ENCODE results near the gene ICAM3.
"Not testable (repeated sequence)": the region's sequence is repeated elsewhere in the genome, so short reads cannot be mapped to it uniquely, and the experiment has no call there.

The ICAM3 gene, protein sequence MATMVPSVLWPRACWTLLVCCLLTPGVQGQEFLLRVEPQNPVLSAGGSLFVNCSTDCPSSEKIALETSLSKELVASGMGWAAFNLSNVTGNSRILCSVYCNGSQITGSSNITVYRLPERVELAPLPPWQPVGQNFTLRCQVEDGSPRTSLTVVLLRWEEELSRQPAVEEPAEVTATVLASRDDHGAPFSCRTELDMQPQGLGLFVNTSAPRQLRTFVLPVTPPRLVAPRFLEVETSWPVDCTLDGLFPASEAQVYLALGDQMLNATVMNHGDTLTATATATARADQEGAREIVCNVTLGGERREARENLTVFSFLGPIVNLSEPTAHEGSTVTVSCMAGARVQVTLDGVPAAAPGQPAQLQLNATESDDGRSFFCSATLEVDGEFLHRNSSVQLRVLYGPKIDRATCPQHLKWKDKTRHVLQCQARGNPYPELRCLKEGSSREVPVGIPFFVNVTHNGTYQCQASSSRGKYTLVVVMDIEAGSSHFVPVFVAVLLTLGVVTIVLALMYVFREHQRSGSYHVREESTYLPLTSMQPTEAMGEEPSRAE

DNA sequence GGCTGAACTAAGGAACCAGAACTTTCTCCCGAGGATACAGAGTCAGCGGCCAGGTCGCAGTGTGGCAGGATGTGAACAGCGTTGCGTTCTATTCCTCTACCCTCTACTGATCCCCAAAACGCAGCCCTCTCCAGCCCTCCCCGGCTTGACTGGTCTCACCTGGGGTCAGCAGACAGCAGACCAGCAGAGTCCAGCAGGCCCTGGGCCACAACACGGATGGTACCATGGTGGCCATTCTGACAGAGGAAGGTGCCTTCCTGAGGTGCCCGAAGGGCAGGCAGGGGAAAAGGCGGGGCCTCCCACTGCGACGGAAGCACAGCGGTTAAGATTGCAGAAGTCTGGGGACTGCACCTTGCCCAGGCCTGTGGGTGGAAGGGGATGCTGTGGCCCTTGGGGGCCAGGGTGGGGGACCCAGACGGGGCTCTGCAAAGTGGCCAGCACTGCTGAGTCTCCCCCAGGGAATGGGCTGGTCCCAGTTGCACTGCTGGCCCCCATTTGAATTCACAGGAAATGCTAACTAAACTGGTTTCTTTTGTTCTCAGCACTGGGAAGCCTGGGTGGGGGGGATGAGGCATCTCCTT is at the start of gene ICAM3:
Gene ICAM3, minus strand, starts transcription at position 245 of the 581 bp plus-strand sequence. Its CDS starts 10 bp downstream, at position 235.
- DNase-seq, result no peak

DNA sequence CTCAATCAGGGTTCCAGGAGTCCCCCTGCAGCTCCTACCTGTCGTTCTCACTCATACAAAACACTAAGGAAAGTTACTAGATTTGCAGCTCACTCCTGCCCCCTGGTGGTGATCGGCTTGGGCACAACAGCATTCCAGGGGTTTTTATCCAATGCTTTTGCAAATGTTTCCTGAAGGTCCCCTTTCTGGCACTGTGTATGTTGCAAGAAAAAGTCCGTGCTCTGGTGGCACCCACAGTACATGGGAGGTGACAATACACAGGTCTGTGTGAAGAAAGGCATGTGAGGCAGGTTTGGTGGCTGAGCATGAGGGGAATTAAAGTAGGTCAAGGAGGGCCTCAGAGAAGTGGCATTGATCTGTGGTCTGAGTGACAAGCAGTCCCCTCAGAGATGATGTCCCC is 49.5 kb upstream of the ICAM3 start:
- DNase-seq, result peak; percentile 93

DNA sequence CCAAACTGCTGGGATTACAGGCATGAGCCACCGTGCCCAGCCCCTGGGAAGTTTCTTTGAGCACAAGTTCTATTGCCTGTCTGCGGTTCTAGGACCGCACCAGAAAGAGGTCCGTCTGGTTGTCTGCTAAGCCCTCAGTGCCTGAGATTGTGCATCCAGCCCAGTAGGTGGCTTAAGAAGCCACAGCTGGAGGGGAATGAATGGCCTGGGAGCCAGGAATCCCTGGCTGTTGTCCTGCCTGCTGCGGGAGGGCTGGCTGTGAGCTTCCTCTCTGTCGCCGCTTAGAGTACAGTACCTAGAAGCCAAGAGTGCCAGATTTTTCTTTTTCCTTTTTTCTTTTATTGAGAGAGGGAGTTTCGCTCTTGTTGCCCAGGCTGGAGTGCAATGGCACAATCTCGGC is 45.2 kb upstream of the ICAM3 start:
- DNase-seq, result no peak

DNA sequence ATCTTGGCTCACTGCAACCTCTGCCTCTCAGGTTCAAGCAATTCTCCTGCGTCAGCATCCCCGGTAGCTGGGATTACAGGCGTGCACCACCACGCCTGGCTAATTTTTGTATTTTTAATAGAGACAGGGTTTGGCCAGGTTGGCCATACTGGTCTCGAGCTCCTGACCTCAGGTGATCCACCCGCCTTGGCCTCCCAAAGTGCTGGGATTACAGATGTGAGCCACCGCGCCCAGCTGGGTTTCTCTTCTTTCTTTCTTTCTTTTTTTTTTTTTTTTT is 43.7 kb upstream of the ICAM3 start:
- not testable (repeated sequence) for DNase-seq

DNA sequence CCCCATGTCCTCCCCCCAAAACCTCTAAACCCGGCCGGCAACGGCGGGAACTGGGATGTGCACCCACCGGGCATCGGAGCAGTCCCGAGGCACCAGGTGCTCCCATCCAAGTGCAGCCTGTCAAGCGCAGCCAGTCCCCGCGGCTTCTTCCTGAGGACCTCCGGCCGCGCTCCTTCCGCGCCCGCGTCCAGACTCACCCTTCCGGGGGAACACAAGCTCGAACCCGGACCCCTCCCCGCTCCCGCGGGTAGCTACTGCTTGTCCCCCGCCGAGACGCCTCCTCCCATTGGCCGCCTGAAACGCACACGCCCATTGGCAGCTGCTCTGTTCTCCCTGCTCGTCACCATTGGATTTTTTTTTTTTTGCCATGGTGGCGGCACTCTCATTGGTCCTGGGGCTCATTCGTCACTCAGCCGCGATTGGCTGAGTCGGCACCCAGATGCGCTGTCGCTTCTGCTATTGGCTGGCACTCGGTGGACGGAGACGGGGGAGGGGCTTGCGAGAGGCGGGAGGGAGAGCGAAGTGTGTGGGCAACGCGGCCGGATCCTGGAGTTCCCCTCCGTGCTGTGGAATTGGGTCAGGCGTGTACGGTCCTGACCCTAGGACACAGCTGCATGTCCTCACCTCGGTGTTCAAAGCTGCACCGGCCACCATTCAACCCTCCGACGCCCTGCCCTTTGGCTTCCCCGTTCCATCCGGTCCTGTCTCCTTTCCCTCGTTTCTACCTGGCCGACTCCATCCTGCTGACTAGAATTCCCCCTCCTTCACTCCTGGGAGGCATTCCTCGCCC is 41.1 kb upstream of the ICAM3 start, which contains the start of gene TYK2:
Gene TYK2, minus strand, starts transcription at position 260 of the 790 bp plus-strand sequence. CDS start 2,166 bp downstream, outside the sequence.
- DNase-seq, result peak; percentile 99

DNA sequence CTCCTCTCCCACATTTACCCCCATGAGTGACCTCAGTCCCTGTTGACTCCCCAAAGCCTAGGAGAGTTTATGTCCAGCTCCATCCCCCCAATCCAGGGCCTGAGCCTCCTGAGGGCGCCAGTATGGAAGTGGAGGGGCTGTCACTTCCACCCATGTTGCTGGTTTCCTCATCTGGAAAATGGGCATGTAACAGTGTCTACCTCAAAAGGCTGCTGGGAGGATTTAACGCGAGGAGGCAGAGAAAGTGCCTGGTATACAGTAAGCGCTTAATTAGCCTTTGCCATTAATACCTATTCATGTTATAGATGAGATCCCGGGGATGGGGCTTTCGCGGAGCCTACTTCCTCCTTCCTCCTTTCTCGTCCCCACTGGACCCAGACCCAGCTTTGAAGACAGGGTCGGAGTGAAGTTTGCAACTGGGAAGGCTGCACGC is 40.5 kb upstream of the ICAM3 start:
- no peak for DNase-seq

DNA sequence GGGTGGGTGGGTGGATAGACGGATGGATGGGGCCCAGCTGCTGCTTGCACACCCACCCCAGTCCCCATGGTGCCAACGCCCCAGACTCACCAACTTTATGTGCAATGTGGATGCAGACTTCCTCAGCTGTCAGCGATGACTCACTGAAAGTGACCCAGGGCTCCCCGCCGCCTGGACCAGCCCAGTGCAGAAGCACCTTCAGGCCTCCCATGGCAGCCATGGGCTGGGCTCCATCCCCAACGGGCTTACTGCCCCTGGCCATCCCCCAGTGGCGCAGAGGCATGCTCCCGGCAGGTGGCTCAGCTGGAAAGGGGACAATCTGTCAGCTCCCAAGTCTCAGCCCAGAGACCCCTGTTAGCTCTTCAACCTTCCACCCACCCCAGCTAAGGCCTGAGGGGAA is 38.7 kb upstream of the ICAM3 start:
- no peak for DNase-seq

DNA sequence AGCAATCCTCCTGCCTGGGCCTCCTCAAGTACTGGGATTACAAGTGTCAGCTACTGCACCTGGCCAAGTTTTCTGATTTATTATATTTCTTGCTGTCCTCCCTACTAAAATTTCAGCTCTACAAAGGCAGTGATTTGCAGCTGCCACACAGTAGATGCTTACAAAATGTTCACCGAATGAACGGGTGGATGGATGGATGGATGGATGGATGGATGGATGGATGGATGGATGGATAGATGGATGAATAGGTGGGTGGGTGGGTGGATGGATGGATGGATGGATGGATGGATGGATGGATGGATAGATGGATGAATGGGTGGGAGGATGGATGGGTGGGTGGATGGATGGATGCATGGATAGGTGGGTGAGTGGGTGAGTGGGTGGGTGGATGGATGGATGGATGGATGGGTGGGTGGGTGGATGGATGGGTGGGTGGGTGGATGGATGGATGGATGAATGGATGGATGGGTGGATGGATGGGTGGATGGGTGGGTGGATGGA is 37.8 kb upstream of the ICAM3 start:
- DNase-seq, result not testable (repeated sequence)

DNA sequence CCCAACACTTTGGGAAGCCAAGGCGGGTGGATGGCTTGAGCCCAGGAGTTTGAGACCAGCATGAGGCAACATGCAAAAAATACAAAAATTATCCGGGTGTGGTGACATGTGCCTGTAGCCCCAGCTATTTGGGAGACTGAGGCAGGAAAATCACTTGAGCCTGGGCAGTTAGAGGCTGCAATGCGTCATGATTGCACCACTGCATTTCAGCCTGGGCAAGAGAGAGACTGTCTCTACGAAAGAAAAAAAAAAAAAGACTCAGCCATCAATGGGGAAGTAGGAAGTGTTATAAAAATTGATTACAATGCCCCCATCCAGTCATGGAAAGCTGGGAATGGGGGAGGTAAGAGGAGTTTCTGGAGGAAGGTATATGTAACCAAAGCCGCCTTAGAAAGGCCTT is 35.5 kb upstream of the ICAM3 start:
- no peak for DNase-seq

DNA sequence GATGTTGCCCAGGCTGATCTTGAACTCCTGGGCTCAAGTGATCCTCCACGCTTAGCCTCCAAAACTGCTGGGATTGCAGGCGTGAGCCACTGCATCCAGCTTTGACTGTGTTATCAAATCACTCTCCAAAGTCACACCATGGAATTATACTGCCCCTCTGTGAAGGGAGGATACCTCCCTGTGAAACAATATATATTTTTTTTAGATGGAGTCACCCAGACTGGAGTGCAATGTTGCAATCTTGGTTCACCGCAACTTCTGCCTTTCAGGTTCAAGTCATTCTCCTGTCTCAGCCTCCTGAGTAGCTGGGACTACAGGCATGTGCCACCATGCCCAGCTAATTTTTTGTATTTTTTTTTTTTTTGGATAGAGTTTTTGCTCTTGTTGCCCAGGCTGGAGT is 33.3 kb upstream of the ICAM3 start:
- DNase-seq, result no peak

DNA sequence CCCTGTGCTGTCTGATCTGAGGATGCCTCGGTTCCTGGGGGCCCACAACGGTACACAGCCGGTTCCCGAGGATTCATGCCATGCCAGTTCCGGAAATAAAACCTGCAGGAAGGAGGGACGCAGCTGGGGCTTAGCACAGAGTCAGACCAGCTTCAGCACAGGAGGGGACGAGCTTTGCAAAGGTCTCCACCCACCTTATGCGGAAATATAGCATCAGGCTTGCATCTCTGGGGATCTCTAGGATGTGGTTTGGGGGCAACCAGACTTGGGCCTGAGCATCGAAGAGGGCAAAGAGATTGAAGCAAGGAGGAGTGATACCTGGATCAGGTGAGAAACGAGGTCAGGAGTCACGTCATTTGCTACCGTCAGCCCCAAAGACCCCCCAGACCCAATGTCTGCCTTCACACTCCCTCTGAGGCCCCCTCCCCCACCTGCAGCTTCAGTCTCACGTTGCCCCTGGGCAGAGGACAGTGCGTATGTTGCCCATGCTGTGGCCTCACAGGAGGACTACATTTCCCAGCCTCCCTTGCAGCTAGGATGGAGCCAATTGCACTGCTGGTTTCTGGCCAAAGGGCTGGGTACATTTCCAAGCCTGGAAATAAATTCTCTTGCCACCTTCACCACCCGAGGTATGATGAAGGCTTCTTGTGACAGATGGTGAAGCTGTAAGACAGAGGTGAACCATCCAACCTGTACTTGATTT is 28.8 kb upstream of the ICAM3 start:
- no peak for DNase-seq

DNA sequence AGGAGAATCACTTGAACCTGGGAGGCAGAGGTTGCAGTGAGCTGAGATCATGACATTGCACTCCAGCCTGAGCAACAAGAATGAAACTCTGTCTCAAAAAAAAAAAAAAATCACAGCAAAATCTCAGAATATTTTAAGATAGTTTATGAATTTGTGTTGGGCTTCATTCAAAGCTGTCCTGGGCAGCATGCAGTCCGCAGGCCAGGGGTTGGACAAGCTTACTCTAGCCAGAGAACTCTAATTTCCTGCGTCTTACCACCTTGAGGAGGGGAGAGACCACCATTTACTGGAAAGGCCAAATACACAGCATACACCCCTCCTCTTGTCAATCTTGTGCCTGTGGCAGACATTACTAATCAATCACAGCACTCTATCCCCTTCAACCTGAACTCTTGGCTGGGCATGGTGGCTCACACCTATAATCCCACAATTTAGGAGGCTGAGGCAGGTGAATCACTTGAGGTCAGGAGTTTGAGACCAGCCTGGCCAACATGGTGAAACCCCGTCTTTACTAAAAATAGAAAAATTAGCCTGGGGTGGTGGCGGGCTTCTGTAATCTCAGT is 27.6 kb upstream of the ICAM3 start:
- not testable (repeated sequence) for DNase-seq

DNA sequence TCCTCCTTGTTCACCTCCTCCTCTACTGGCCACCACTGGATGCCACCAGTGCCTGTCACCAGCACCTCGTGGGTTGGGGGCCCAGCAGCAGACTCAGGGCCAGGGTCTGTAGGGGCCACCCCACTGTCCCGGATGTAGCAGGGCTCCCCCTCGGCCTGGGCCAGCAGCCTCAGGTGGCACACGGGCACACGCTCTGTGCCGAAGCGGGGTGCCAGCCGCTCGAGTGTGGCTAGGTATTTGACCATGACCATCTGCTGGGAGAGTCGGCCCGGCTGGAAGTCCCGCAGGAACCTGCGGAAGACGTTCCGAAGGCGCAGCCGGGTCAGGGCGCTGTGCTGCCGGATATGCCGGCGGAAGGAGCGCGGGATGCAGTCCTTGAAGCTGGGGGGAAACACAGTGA is 26.1 kb upstream of the ICAM3 start:
- no peak for DNase-seq

DNA sequence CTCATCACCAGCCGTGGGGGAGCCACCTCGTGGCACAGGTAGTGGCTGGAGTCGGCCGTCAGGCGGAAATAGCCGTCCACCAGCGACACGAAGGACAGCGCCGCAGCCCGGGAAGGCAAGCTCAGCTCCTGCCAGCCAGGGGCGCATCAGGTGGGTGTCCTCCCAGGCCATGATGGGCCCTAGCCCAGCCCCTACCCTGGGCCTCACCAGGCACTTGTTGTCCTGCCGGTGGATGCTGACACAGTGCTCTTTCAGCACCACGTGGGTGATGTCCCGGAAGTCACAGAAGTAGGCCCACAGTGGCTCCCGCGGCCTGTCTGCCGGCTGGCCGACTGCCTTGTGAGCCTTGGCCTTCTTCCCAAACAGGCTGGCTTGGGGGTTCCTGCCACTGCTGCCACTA is 25.2 kb upstream of the ICAM3 start:
- DNase-seq, result no peak

DNA sequence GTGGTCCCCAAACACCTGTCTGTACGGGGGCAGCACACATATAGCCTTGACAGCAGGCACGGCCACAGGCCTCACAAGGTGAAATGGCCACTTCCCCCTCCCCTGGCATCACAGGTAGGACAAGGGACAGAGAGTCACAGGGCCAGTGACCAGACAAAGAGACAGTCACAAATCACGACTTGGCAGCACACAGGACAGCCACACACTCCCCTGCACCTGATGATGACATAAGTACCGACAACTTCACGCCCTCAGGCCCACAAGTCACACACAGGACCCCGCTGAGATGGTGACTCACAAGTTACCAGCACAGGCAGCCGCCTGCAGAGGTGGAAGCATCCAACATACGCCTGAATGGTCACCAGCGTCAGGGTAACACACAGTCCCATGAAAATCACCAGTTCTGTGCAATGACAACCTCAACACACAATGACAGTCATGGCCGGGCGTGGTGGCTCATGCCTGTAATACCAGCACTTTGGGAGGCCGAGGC is 24.4 kb upstream of the ICAM3 start:
- DNase-seq, result no peak

DNA sequence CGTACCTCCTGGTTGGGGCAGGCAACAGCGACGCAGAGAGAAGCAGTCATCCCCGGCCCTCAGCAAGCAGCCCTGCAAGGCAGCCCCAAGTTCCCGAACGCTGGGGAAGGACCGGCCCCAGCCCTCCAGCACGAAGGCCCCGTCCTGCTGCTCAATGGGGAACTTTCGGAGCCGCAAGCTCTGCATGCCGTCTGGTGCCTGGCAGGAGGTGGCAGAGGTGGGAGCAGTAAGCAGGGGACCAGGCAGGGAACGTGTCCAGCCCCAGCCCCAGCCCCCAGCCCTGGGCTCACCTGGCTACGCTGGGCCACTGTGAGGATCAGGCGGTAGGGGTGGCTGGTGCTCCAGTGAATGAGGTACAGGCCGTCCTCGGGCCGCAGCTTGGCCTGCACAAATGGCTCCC is 22.8 kb upstream of the ICAM3 start:
- DNase-seq, result no peak

DNA sequence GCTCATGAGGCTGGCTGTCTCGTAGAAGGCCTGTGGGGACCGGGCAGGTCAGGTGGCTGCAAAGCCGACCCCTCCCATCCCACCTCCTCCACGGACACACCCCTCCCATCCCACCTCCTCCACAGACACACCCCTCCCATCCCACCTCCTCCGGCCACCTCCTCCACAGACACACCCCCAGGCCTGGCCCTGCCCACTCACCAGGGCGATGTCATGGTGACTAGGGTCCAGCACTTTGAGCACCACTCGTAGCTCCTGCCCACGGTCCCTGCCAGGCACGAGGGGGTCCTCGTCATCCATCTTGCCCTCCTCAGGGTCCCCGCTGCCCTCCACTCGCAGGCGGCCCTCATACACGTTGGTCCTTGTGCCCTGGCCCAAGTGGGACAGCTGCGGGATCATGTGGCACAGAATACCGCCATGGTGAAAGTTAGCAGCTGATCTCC is 22.2 kb upstream of the ICAM3 start:
- no peak for DNase-seq

DNA sequence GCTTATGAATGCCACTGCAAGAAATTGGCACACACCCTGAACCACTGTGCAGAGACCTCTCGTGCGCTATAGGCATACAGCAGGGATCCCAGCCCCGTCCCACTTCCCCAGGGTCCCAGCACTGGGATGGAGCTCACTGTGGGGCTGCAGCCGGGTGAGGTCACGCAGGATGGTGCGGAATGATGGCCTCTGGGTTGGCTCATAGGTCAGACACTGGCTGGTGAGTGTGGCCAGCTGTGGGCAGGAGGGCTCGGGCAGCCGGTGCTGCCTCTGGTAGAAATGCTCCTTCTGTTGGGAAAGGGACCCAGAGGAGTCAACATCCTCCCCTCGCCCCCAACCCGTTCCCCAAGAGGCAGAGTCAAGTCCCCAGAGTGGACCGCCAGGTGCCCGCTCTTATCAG is 17.0 kb upstream of the ICAM3 start:
- DNase-seq, result no peak

DNA sequence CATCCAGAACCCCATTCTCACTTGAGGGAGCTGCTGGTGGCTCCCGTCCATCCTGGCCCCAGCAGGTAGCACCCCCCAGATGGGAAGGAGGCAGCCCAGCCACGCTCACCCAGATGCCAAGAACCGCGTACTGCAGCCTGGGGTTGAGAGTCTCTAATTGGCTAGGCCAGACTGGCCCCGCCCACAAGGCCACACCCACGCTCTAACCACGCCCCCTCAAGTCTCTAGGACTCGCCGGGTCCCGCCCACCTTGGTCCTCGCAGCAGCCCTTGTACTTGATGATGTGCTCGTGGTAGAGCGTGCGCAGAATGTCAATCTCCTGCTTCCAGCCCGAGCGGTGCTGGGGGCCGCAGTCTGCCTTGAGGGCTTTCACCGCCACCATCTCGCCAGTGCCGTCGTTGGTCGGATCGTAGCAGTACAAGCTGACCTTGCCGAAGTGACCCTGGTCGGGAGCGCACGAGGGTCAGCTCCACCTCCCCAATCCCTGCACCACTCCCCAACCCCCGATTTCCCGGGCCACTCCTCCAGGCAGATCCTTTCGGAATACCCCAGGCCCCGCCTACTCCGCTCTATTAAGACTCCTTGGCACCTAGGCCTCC is 14.5 kb upstream of the ICAM3 start:
- no peak for DNase-seq

DNA sequence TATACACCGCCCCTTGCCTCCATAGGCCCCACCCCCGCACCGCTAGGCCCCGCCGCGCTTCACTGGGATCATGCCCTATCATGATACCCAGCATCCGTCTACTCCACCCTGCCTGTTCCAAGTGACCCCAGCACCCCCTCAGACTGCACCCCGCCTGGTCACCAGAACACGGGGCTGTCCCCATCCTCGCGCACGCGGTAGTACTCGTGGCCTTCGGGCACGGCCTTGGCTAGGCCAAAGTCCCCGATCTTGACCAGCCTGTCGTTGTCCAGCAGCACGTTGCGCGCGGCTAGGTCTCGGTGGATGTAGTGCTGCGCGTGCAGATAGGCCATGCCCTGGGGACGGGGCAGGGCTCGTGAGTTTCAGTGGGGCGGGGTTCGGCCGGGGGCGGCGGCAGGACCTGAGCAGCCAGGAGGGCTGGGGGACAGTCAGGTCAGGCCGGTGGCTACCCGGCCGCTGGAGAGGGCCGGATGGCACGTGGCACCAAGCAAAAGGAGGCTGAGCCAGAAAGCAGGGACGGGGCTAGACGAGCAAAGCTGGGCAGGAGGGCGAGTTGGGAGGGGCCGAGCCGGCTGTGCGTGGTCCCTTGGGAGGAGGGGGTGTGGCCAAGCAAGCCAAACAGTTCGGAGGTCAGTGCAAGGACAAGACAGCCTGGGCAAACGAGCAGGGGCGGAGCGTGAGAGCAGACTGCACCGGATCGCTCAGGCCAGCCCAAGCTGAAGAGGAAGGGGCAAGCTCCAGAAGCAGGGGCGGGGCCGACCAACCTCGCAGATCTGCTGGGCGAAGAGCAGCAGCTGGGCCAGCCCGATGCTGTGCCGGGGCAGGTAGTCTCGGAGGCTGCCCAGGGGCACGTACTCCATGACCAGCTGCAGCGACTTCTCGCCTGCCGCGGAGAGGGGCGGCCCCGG is 13.6 kb upstream of the ICAM3 start:
- DNase-seq, result no peak

DNA sequence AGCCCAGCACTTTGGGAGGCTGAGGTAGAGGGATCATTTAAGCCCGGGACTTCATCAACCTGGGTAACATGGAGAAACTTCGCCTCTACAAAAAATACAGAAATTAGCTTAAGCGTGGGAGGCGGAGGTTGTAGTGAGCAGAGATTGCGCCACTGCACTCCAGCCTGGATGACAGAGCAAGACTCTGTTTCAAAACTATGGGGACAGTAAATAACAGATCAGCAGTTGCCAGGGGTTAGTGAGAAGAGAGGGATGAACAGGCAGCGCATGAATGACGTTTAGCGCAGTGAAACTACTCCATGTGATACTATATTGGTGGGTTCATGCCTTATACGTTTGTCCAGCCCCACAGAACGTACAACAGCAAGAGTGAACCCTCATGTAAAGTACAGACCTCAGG is 7.1 kb upstream of the ICAM3 start:
- no peak for DNase-seq

Measured in right forelimb (tissue), 1 donor.